Thoracic aorta (tissue), 2 donors: ENCODE results near the gene GJB2. TPM values are rescaled to one million over a fixed set of nuclear protein-coding genes. Genes with fewer than 3 reads are reported as not detected.

Source experiments
- ATAC-seq: fragments of 150-250 bp; one replicate; pipeline ENCODE4 v1.8.0; 2017; ENCODE audit warnings: low read depth; ENCODE audit not compliant: insufficient number of reproducible peaks, low FRiP score
- DNase-seq: peaks from one replicate; pipeline ENCODE4 v3.0.0-alpha.2; 2020; ENCODE audit warnings: low spot score
- H3K27ac ChIP-seq, 2 donors: fragments of 200-600 bp; sonication (generic); 1 replicate in 1 of 2; 2 replicates in 1 of 2; pipeline ENCODE4 v1.5.1; 2016; ENCODE audit warnings: mild to moderate bottlenecking in 2 of 2, moderate library complexity in 2 of 2
- H3K27me3 ChIP-seq: fragments of 200-600 bp; sonication (generic); replicated peaks from 2 replicates; pipeline ENCODE4 v1.6.0; 2016; ENCODE audit warnings: mild to moderate bottlenecking; ENCODE audit not compliant: insufficient read depth
- H3K36me3 ChIP-seq: fragments of 200-600 bp; sonication (generic); one replicate; pipeline ENCODE4 v1.5.1; 2016
- H3K4me1 ChIP-seq, 2 donors: fragments of 200-600 bp; sonication (generic); 1 replicate in 1 of 2; 2 replicates in 1 of 2; pipeline versions ENCODE4 v1.5.1 to v1.6.0; 2016; ENCODE audit warnings: low read depth in 2 of 2, mild to moderate bottlenecking in 1 of 2; ENCODE audit not compliant: control insufficient read depth in 1 of 2
- H3K4me3 ChIP-seq: fragments of 200-600 bp; sonication (generic); 2 replicates; pipeline ENCODE4 v1.5.1; 2016; ENCODE audit warnings: mild to moderate bottlenecking
- H3K9me3 ChIP-seq: fragments of 200-600 bp; sonication (generic); 2 replicates; pipeline ENCODE4 v1.5.1; 2016
- CTCF ChIP-seq: fragments of 200-600 bp; sonication (generic); IDR thresholded peaks from one replicate; pipeline ENCODE4 v1.5.1; 2019; ENCODE audit warnings: antibody characterized with exemption
- total RNA-seq, 2 donors: library from RNA; depleted of rRNA; stranded (reverse); fragments of >200 nt; gene quantifications; one replicate each; pipeline versions ENCODE4 v1.1.0 to v1.2.3, GENCODE V29; 2016

GJB2 gene
- total RNA-seq, 2 donors from 2014 or later = 0.27 to 1.1 TPM

GRCh38 chr13:20149762-20150161, 43.0 kb downstream of the GJB2 start:
- no peaks in the 10 kb centered on the region for H3K4me1 ChIP-seq
- H3K27me3 ChIP-seq = peaks cover 2% of the 10 kb centered on the region
- no peak overlapping the region for H3K27ac ChIP-seq
- DNase-seq (no peak), ATAC-seq (no peak)
- H3K9me3 ChIP-seq = no peaks in the 10 kb centered on the region
- H3K36me3 ChIP-seq = no peaks in the 10 kb centered on the region
- no peak for TF ChIP-seq CTCF
- no peak overlapping the region for H3K4me3 ChIP-seq

GRCh38 chr13:20148501-20149183, 44.1 kb downstream of the GJB2 start:
- Histone ChIP-seq H3K4me1 (no peaks in the 10 kb centered on the region), H3K9me3 (no peaks in the 10 kb centered on the region), H3K4me3 (no peak overlapping the region), H3K27ac (no peak overlapping the region), H3K36me3 (no peaks in the 10 kb centered on the region), H3K27me3 (no peaks in the 10 kb centered on the region)
- no peak for TF ChIP-seq CTCF
- DNase-seq = no peak
- no peak for ATAC-seq

GRCh38 chr13:20146381-20146780, 46.4 kb downstream of the GJB2 start:
- H3K27me3 ChIP-seq = peaks cover 6% of the 10 kb centered on the region

GRCh38 chr13:20145521-20145920, 47.2 kb downstream of the GJB2 start:
- no peak for ATAC-seq
- H3K9me3 ChIP-seq = no peaks in the 10 kb centered on the region
- TF ChIP-seq CTCF = no peak
- peaks cover 9% of the 10 kb centered on the region for H3K27me3 ChIP-seq
- DNase-seq = no peak
- no peak overlapping the region for H3K27ac ChIP-seq
- H3K36me3 ChIP-seq = no peaks in the 10 kb centered on the region
- no peak overlapping the region for H3K4me3 ChIP-seq
- H3K4me1 ChIP-seq = peaks cover 0 to 9% of the 10 kb centered on the region in 2 donors

More at GRCh38 chr13:20146381-20146780, 46.4 kb downstream of the GJB2 start:
- Histone ChIP-seq H3K27ac (no peak overlapping the region), H3K4me3 (no peak overlapping the region), H3K9me3 (no peaks in the 10 kb centered on the region), H3K36me3 (no peaks in the 10 kb centered on the region), H3K4me1 (peaks cover 0 to 9% of the 10 kb centered on the region in 2 donors)
- DNase-seq (no peak), ATAC-seq (no peak)
- no peak for TF ChIP-seq CTCF

- no peak overlapping the region for H3K27ac ChIP-seq
- TF ChIP-seq CTCF = no peak
- peaks cover 0 to 9% of the 10 kb centered on the region in 2 donors for H3K4me1 ChIP-seq
- H3K4me3 ChIP-seq = no peak overlapping the region
- ATAC-seq (no peak), DNase-seq (no peak)
- H3K36me3 ChIP-seq = no peaks in the 10 kb centered on the region
- H3K27me3 ChIP-seq = peaks cover 11% of the 10 kb centered on the region
- no peaks in the 10 kb centered on the region for H3K9me3 ChIP-seq
Measured at GRCh38 chr13:20144141-20144850, 48.4 kb downstream of the GJB2 start.
